Nephron (organoid): Measurements from ENCODE around the gene KRT84.

ENCODE experiments used
- H3K27ac Mint-ChIP-seq, 3 experiments: 2 replicates each; pipeline ENCODE4 v1.8.0; 2020; ENCODE audit warnings: mixed read lengths in 3 of 3, mild to moderate bottlenecking in 2 of 3, moderate library complexity in 1 of 3
- H3K27me3 Mint-ChIP-seq: 2 replicates; pipeline ENCODE4 v1.8.0; 2021; ENCODE audit warnings: low read depth, mild to moderate bottlenecking, moderate library complexity, mixed read lengths
- H3K36me3 Mint-ChIP-seq: 2 replicates; pipeline ENCODE4 v1.8.0; 2020; ENCODE audit warnings: low read depth, mixed read lengths
- H3K4me1 Mint-ChIP-seq: 2 replicates; pipeline ENCODE4 v1.8.0; 2020; ENCODE audit warnings: mixed read lengths
- H3K4me3 Mint-ChIP-seq, 3 experiments: 2 replicates each; pipeline ENCODE4 v1.8.0; 2020; ENCODE audit warnings: mild to moderate bottlenecking in 3 of 3, mixed read lengths in 3 of 3, moderate library complexity in 2 of 3
- H3K9me3 Mint-ChIP-seq: 2 replicates; pipeline ENCODE4 v1.8.0; 2020; ENCODE audit warnings: mixed read lengths
- TF ChIP-seq, protein P1 (sequence below), 3 experiments: fragments of 200-600 bp; sonication (generic); IDR thresholded peaks; one replicate each; pipeline ENCODE4 v1.5.0; 2021; ENCODE audit warnings: antibody characterized with exemption in 3 of 3; ENCODE audit not compliant: unreplicated experiment in 3 of 3

The KRT84 gene

DNA sequence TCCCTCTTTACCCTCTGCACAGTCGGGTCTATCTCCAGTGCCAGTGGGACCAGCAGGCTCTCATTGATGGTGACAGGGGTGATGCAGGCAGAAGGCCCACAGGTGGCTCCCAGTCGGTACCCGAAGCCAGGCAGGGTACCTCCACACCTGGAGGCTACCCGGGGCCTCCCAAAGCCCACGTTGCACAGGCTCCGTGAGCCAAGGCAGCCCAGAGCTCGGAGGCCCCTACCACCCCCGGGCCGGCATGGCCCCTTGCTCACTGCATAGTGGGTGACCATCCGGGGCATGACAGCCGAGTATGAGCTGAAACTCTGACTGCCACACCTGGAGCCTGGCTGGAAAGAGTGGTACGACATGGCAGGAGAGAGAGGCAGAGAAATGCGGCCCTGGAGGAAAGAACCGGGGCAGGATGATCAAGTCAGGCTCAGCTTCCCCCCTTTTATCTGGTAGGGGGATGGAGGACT lies 20.5 kb upstream of the KRT84 start, which contains the start of gene KRT82:
Gene KRT82 (minus strand): TSS at position 414 of the 464 bp plus-strand sequence. CDS start 58 bp downstream, at position 356.
- H3K27me3 Mint-ChIP-seq: peaks cover 17% of the 10 kb centered on the region
- TF ChIP-seq, protein P1, sequence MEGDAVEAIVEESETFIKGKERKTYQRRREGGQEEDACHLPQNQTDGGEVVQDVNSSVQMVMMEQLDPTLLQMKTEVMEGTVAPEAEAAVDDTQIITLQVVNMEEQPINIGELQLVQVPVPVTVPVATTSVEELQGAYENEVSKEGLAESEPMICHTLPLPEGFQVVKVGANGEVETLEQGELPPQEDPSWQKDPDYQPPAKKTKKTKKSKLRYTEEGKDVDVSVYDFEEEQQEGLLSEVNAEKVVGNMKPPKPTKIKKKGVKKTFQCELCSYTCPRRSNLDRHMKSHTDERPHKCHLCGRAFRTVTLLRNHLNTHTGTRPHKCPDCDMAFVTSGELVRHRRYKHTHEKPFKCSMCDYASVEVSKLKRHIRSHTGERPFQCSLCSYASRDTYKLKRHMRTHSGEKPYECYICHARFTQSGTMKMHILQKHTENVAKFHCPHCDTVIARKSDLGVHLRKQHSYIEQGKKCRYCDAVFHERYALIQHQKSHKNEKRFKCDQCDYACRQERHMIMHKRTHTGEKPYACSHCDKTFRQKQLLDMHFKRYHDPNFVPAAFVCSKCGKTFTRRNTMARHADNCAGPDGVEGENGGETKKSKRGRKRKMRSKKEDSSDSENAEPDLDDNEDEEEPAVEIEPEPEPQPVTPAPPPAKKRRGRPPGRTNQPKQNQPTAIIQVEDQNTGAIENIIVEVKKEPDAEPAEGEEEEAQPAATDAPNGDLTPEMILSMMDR (IDR thresholded peaks at IDR 0.05; ENCODE audit: unreplicated experiment in 3 of 3): no peak
- peaks cover 4% of the 10 kb centered on the region for H3K4me1 Mint-ChIP-seq
- no peak within 1 kb of the TSS for H3K27ac Mint-ChIP-seq
- no peak within 1 kb of the TSS for H3K4me3 Mint-ChIP-seq
- no peaks in the 10 kb centered on the region for H3K36me3 Mint-ChIP-seq
- H3K9me3 Mint-ChIP-seq: peaks cover 3% of the 10 kb centered on the region

DNA sequence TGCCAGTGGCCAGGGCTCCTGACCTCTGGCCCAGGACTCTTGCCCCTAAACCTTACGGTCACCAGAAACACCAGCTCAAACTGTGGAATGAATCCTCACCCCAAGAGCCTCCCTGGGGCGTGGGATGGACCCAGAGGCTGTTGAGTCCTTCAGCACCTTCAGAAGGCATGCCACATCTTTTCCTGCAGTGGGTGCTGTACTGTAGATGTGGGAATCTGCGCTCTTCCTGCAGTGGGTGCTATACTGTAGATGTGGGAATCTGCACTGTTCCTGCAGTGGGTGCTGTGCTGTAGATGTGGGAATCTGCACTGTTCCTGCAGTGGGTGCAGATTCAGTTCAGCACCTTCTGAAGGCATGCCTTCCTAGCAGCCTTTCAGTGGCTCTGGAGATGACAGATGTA lies 19.5 kb upstream of the KRT84 start:
- Mint-ChIP-seq H3K4me1 (no peaks in the 10 kb centered on the region), H3K27me3 (peaks cover 13% of the 10 kb centered on the region), H3K36me3 (no peaks in the 10 kb centered on the region), H3K27ac (no peak overlapping the region), H3K4me3 (no peak overlapping the region), H3K9me3 (peaks cover 3% of the 10 kb centered on the region)
- TF ChIP-seq, protein P1 (IDR thresholded peaks at IDR 0.05; ENCODE audit: unreplicated experiment in 3 of 3): no peak

DNA sequence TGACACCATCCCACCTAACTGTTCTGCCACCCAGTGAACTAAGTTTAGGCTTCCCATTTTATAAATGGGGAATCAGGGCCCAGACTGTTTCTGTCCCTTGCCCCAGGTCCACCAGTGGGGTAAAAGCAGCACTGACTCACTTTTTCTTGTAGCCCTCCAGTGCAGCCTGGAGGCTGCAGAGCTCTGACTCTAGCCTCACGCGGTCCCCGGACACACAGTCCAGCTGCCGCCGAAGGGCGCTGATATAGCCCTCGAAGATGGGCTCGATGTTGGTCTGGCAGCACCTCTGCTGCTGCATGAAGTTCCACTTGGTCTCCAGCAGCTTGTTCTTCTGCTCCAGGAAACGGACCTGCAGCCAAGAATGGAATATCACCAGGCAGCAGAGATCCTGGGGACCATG lies 18.1 kb upstream of the KRT84 start:
- Mint-ChIP-seq H3K4me3 (no peak overlapping the region), H3K9me3 (peaks cover 1% of the 10 kb centered on the region), H3K36me3 (no peaks in the 10 kb centered on the region), H3K27me3 (peaks cover 11% of the 10 kb centered on the region), H3K4me1 (no peaks in the 10 kb centered on the region), H3K27ac (no peak overlapping the region)
- TF ChIP-seq, protein P1 (IDR thresholded peaks at IDR 0.05; ENCODE audit: unreplicated experiment in 3 of 3): no peak

DNA sequence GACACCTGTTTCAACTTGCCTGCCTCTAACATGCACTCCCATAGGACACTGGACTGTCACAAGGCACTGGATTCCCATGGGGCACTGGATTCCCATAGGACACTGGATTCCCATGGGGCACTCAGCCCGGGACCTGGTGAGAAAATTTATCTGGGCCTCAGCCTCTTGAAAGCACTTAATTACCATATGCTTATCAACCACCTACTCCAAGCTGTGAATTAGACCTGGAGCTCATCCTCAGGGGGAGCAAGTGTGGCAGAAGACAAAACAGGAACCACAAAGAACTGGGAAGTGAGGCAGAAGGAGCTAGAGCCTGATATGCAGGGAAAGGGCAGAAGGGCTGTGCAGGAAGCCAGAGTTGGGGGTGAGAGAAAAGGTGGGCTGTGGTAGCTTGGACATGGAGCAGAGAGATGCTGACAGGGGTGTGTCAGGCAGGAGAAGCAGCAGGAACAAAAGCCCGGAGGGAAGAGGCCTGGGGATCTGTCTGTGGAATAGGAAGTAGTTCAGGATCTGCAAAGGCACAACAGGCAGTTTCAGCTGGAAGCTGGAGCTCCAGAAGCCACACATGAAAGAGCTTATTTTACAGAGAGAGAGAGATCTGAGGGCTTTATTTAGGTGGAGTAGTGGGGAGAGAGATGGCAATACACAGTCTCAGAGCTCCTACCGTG lies 17.6 kb upstream of the KRT84 start:
- no peaks in the 10 kb centered on the region for H3K4me1 Mint-ChIP-seq
- no peaks in the 10 kb centered on the region for H3K36me3 Mint-ChIP-seq
- H3K9me3 Mint-ChIP-seq: no peaks in the 10 kb centered on the region
- H3K27me3 Mint-ChIP-seq: peaks cover 10% of the 10 kb centered on the region
- H3K27ac Mint-ChIP-seq: no peak overlapping the region
- H3K4me3 Mint-ChIP-seq: no peak overlapping the region
- TF ChIP-seq, protein P1 (IDR thresholded peaks at IDR 0.05; ENCODE audit: unreplicated experiment in 3 of 3): no peak

DNA sequence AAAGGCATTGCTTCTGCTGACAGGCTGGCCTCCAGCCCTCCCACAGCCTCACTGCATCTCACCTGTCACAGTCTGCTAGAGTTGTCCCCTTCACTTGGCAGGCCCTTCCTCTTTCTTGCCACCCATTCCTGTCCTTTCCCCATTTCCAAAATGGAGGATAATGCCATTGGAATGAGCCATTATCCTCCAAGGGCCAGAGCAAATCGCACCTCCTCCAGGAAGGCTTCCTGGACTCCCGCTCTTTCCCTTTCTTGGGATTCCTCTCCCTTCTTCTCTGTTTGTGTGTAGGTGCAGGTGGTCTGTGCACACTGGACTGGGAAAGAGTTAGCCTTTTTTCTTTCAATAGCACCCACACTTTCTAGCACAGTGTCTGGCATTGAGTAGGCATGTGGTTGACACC lies 16.9 kb upstream of the KRT84 start:
- Mint-ChIP-seq H3K9me3 (no peaks in the 10 kb centered on the region), H3K27ac (no peak overlapping the region), H3K4me3 (no peak overlapping the region), H3K27me3 (peaks cover 8% of the 10 kb centered on the region), H3K36me3 (no peaks in the 10 kb centered on the region), H3K4me1 (no peaks in the 10 kb centered on the region)
- TF ChIP-seq, protein P1 (IDR thresholded peaks at IDR 0.05; ENCODE audit: unreplicated experiment in 3 of 3): no peak

DNA sequence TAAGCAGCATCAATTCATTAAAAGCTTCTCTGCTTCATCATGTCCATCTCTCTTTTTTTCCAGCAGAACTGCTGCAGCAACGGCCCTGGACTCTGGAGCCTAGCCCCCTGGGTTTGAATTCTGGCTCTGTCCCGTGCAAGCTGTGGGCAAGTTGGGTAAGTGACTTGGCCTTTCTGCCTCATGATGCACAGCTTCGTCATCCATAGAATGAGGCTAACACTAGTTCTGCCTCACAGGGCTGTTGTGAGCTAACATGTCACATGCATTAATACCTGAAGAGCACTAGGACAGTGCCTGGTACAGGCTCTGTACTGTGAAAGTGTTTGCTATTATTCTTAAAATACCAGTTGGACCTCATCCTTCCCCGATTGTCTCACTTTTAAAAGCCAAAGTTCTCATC lies 16.5 kb upstream of the KRT84 start:
- H3K27me3 Mint-ChIP-seq: peaks cover 12% of the 10 kb centered on the region
- no peak overlapping the region for H3K4me3 Mint-ChIP-seq
- no peaks in the 10 kb centered on the region for H3K9me3 Mint-ChIP-seq
- TF ChIP-seq, protein P1 (IDR thresholded peaks at IDR 0.05; ENCODE audit: unreplicated experiment in 3 of 3): no peak
- H3K27ac Mint-ChIP-seq: no peak overlapping the region
- no peaks in the 10 kb centered on the region for H3K4me1 Mint-ChIP-seq
- H3K36me3 Mint-ChIP-seq: no peaks in the 10 kb centered on the region
